NCI-H446 (cell line): ENCODE measurements around the gene MYLK.

Experiments used
- DNase-seq, 2 experiments: peaks; one replicate each; lab custom pipeline; 2025; lab: John Stamatoyannopoulos, UW

Gene MYLK

DNA sequence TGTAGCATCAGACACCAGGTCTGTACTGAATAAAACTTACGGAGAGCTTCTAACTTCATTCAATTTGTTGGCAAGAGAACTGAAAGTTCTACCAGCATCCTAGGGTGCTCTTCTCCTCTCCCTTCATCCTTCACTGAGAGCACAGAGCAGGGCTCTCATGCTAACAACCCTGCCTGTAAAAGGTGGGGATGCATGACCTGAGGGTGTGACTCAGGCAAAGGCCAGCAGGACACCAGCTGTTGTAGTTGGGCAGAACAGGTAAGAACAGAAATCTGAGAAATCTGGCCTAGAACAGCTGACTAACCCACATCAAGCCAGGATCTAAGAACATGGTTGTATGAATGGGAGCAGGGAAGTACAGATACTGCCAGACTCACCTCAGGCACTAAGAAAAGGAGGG lies 64.2 kb downstream of the MYLK start:
- DNase-seq = no peak

- DNase-seq = no peak
These were observed 65.2 kb downstream of the MYLK start for GRCh38 chr3:123818921-123819429.

DNA sequence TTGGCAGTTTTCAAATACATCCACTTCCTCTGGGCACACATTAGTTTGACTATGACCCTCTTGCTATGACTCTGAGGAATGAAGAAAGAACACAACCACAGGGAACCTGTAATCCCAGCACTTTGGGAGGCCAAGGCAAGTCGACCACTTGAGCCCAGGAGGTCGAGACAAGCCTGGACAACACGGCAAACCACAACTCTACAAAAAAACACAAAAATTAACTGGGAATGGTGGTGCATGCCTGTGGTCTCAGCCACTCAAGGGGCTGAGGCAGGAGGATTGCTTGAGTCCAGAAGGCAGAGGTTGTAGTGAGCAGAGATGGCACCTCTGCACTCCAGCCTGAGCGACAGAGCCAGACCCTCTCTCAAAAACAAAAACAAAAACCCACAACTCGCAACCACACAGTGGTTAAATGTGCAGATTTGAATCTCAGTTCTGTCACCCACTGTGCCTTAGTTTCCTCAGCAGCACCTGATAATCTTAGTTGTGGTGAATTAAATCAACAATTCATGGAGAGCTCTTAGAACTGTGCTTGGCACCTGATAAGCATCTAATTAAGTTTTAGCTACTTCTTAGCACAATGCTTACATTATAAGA lies 65.7 kb downstream of the MYLK start:
- DNase-seq = no peak

GRCh38 chr3:123817413-123817812 lies 66.7 kb downstream of the MYLK start:
- DNase-seq = no peak

DNA sequence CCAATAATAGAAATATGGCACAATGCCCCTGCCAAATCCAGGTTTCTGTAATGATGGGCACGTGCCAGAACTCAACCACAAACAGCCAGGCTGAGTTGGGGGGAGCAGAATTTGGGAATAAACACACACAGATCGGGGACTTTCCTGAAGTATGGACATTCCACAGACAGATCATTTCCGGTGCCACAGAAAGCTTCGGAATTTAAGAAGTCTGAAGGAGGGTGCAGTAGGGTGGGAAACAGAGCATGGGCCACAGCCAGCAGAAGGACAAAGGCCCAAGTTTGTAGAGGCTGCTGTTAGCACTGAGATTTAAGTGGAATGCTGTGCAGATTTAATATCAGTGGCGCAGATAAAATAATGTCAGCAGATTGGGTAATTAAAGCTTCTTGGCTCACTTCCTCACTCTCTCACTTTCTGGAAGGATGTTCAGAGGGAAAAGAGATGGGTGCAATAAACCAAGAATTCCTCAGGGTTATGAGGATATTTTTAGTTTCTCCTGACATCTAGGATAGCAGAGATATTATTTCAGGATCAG lies 67.4 kb downstream of the MYLK start:
- DNase-seq = peak; percentile 31 to 61

DNA sequence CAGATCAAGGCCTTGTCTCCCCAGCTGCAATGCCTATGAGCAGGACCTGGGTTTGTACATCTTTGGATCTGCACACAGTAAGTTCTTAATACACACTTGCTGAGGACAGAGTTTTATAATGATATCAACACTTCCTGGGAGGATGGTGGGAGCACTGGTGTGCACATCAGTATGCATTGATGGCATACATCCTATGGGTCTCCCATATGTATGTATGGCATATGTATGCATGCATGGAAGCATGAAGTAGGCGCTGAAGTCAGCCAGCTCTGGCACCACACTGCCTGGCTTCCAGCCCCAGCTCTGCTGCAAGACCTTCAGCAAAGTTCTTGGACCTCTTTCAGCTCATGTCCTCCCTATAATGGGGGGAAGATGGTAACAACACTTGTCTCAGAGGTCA lies 68.2 kb downstream of the MYLK start:
- DNase-seq = peak in 1 of 2 experiments; percentile 49

DNA sequence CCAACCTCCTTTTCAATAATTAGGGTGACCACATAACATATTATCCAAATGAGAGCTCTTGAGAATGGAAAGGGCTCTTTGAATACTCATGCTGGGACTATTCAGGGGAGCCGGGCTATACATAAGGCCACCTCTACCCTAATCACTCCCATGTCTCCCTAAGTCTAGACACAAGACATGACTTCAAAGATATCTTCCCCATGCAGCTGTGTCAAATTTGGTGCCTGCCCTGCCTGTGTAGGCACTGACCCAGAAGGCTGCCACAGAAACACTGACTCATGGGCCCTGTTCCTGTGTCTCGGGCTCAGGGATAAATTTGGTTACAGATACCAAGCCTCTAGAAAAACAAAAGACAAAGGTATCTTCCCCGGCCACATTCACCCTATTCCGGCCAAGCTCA lies 70.3 kb downstream of the MYLK start:
- no peak for DNase-seq

- DNase-seq = no peak
These were observed 74.5 kb downstream of the MYLK start for GRCh38 chr3:123809597-123809996.

DNA sequence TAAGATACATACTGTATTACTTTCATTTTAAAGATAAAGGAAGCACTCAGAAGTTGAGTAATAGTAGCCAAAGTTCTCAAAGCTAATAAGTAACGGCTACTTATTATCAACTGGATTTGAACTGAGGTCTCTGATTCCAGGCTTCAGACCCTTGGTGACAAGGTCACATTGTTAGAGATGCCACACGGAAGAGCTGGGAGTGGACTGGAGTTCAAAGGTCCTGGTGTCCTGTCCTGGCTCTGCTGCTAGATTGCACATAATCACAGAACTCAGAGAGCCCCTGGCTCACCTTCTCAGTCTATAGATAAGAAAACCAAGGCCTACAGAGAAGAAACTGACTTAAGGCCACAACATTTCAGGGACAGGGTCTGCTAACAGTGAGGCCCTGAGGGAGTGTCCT lies 75.3 kb downstream of the MYLK start:
- DNase-seq = no peak

- no peak for DNase-seq
These were observed 76.3 kb downstream of the MYLK start for GRCh38 chr3:123807820-123808219.

GRCh38 chr3:123805504-123805903 lies 78.6 kb downstream of the MYLK start:
- no peak for DNase-seq

DNA sequence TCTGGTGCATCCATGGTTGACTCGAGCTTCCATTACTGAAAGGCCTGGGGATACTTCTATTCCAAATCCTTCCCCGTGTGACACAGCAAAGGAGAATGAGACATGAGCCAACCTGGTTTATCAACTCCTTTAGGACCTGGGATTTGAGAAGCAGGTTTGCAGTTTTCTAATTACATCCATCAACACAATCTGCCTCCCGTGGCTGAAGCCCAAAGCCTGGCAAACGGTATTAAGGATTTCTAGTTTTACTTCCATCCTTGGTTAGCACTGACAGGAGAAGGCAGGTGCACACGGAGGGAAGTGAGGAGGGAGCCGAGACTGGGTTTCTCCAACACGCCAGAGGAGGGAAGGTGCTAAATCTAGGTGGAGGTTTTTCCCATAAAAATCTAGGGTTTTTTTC lies 79.0 kb downstream of the MYLK start:
- no peak for DNase-seq

DNA sequence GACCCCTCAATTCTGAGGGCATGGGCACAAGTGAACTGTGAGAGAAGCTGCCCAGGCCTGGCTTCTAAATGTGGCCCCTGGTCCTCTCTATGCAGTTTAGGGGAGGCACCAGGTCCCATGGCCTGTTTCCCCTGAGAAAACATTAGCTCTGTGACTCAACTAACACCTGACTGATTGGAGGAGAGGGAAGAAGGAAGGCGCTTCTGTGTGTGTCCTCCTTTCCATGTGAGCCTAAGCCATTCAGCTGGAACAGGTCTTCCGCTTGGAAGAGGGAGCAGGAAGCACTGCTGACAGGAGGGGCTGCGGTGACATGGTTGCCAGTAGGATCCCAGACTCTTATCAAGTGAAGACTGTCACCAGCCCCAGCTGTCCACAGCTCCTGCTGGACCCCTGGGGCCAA lies 79.5 kb downstream of the MYLK start:
- no peak for DNase-seq

- no peak for DNase-seq
These were observed 80.6 kb downstream of the MYLK start for GRCh38 chr3:123803521-123803920.

- DNase-seq = no peak
These were observed 82.0 kb downstream of the MYLK start for GRCh38 chr3:123802007-123802625.

- no peak for DNase-seq
These were observed 82.7 kb downstream of the MYLK start for GRCh38 chr3:123801474-123801873.

- DNase-seq = peak in 1 of 2 experiments; percentile 23
These were observed 83.8 kb downstream of the MYLK start for GRCh38 chr3:123800362-123800682.

GRCh38 chr3:123799544-123800361 lies 84.4 kb downstream of the MYLK start:
- DNase-seq = no peak

- DNase-seq = no peak
These were observed 85.6 kb downstream of the MYLK start for GRCh38 chr3:123798550-123798949.

- no peak for DNase-seq
These were observed 88.5 kb downstream of the MYLK start for GRCh38 chr3:123795471-123796251.

DNA sequence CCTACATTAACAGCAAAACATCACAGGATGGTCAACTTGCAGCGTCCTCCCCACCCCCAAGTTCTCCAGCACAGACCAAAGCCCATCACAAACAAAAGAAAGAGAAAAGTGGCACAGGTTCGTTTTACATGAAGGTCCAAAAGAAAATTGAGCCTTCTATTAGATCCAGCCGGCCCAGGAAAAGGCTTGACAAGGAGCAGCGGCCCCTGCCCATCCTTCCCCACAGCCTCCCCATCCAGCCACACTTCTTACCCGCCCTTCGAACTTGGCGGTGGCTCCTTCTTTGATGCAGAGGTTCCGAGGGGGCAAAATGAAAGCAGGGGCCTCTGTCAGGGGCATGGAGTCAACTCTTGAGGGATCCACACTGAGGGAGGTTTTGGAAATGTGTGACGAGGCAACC lies 90.7 kb downstream of the MYLK start:
- DNase-seq = no peak
